UCSD-AML1 (cell line): Measurements from ENCODE around the gene ERICH6B.
A peak's percentile ranks its signal among the peaks of the same experiment; 100 is the strongest.

Experiments
- DNase-seq: peaks from one replicate; lab custom pipeline; 2025; ENCODE audit not compliant: unreplicated experiment; lab: John Stamatoyannopoulos, UW

The ERICH6B gene

GRCh38 chr13:45508776-45509175 is 106.8 kb downstream of the ERICH6B start:
- peak; percentile 19 for DNase-seq

- no peak for DNase-seq
Measured at GRCh38 chr13:45506811-45507210, 108.7 kb downstream of the ERICH6B start.

- no peak for DNase-seq
Measured at GRCh38 chr13:45503658-45504057, 111.9 kb downstream of the ERICH6B start.

- DNase-seq, result no peak
Measured at GRCh38 chr13:45501175-45501526, 114.4 kb downstream of the ERICH6B start.

GRCh38 chr13:45500492-45501174 is 114.9 kb downstream of the ERICH6B start:
- DNase-seq, result peak; percentile 16

GRCh38 chr13:45496942-45497341 is 118.6 kb downstream of the ERICH6B start:
- no peak for DNase-seq

- no peak for DNase-seq
Measured at GRCh38 chr13:45492538-45492937, 123.0 kb downstream of the ERICH6B start.
